HEK293 (cell line): ENCODE results near the gene DCP1B.

Source experiments
- CTCF ChIA-PET: fragments of 350-600 bp; formaldehyde crosslinking; extraction: SDS; loops from one replicate; lab custom pipeline; 2021; ENCODE audit warnings: antibody characterized with exemption; lab: Yijun Ruan, JAX
- POLR2A ChIA-PET: fragments of 300-600 bp; formaldehyde crosslinking; extraction: SDS; loops from one replicate; lab custom pipeline; 2020; ENCODE audit warnings: antibody characterized with exemption, inconsistent platforms; lab: Yijun Ruan, JAX
- H3K27ac ChIP-seq: fragments of 200-500 bp; sonication (Bioruptor generic); 2 replicates; pipeline ENCODE4 v1.5.1; 2014; ENCODE audit warnings: low read depth, low read length, control low read depth, inconsistent platforms; ENCODE audit errors: extremely low read depth
- H3K36me3 ChIP-seq, 2 experiments: fragments of 200-500 bp in 1 of 2; sonication (Bioruptor generic) in 1 of 2; 1 replicate in 1 of 2; 2 replicates in 1 of 2; pipeline ENCODE4 v1.5.1; 2014 to 2017; ENCODE audit warnings: inconsistent platforms in 2 of 2, low read length in 2 of 2; ENCODE audit not compliant: control insufficient read depth in 2 of 2, insufficient read depth in 1 of 2
- H3K4me1 ChIP-seq: fragments of 200-500 bp; sonication (Bioruptor generic); 2 replicates; pipeline ENCODE4 v1.5.1; 2014; ENCODE audit warnings: mild to moderate bottlenecking, low read length, inconsistent platforms; ENCODE audit not compliant: control insufficient read depth, insufficient read depth
- H3K4me3 ChIP-seq: 2 replicates; pipeline ENCODE4 v1.5.1; 2011; ENCODE audit warnings: low read depth, mild to moderate bottlenecking, control low read depth, low read length, moderate library complexity
- H3K9me3 ChIP-seq: fragments of 200-500 bp; sonication (Bioruptor generic); 2 replicates; pipeline ENCODE4 v1.5.1; 2014; ENCODE audit warnings: low read depth, low read length, inconsistent platforms; ENCODE audit not compliant: control insufficient read depth, insufficient read depth
- IKZF3 ChIP-seq: fragments of 450-650 bp; IDR thresholded peaks from 2 replicates; pipeline ENCODE4 v1.5.0; 2018; ENCODE audit warnings: missing biosample characterization, mild to moderate bottlenecking, missing genetic modification characterization, moderate library complexity
- MZF1 ChIP-seq: fragments of 450-650 bp; formaldehyde crosslinking; IDR thresholded peaks from 2 replicates; pipeline ENCODE4 v1.5.1; 2017; ENCODE audit warnings: missing biosample characterization, missing genetic modification characterization, borderline replicate concordance
- SCRT2 ChIP-seq: fragments of 450-650 bp; formaldehyde crosslinking; IDR thresholded peaks from 2 replicates; pipeline ENCODE4 v1.5.1; 2016; ENCODE audit warnings: missing biosample characterization, missing genetic modification characterization
- SETDB1 ChIP-seq: IDR thresholded peaks from one replicate; pipeline ENCODE4 v1.6.1; 2017; ENCODE audit warnings: mild to moderate bottlenecking, low read length, moderate library complexity, mixed read lengths; ENCODE audit not compliant: insufficient read length
- TCF7L2 ChIP-seq: IDR thresholded peaks from 2 replicates; pipeline ENCODE4 v1.6.1; 2011; ENCODE audit warnings: low read depth, mild to moderate bottlenecking, inconsistent platforms, low read length, moderate library complexity, borderline replicate concordance
- ZBTB48 ChIP-seq: fragments of 450-650 bp; formaldehyde crosslinking; IDR thresholded peaks from 2 replicates; pipeline ENCODE4 v1.5.1; 2016; ENCODE audit warnings: missing biosample characterization, missing genetic modification characterization
- ZFP41 ChIP-seq: fragments of 450-650 bp; formaldehyde crosslinking; IDR thresholded peaks from 2 replicates; pipeline ENCODE4 v1.5.1; 2016; ENCODE audit warnings: missing biosample characterization, missing genetic modification characterization, borderline replicate concordance
- ZNF114 ChIP-seq: fragments of 450-650 bp; formaldehyde crosslinking; IDR thresholded peaks from 2 replicates; pipeline ENCODE4 v1.5.0; 2017; ENCODE audit warnings: missing biosample characterization, missing genetic modification characterization
- ZNF146 ChIP-seq: fragments of 450-650 bp; formaldehyde crosslinking; IDR thresholded peaks from 2 replicates; pipeline ENCODE4 v1.5.1; 2016; ENCODE audit warnings: missing biosample characterization, missing genetic modification characterization
- ZNF223 ChIP-seq: fragments of 450-650 bp; formaldehyde crosslinking; IDR thresholded peaks from 2 replicates; pipeline ENCODE4 v1.5.1; 2016; ENCODE audit warnings: missing biosample characterization, missing genetic modification characterization
- ZNF24 ChIP-seq: fragments of 450-650 bp; formaldehyde crosslinking; IDR thresholded peaks from 2 replicates; pipeline ENCODE4 v1.5.1; 2016; ENCODE audit warnings: missing biosample characterization, missing genetic modification characterization
- ZNF248 ChIP-seq: fragments of 450-650 bp; formaldehyde crosslinking; IDR thresholded peaks from 2 replicates; pipeline ENCODE4 v1.5.1; 2017; ENCODE audit warnings: missing biosample characterization, missing genetic modification characterization
- ZNF292 ChIP-seq: fragments of 450-650 bp; formaldehyde crosslinking; IDR thresholded peaks from 2 replicates; pipeline ENCODE4 v1.5.1; 2016; ENCODE audit warnings: low read depth, missing biosample characterization, missing genetic modification characterization, borderline replicate concordance
- ZNF302 ChIP-seq: fragments of 450-650 bp; formaldehyde crosslinking; IDR thresholded peaks from 2 replicates; pipeline ENCODE4 v1.5.1; 2016; ENCODE audit warnings: missing biosample characterization, missing genetic modification characterization, low read depth
- ZNF350 ChIP-seq: fragments of 450-650 bp; formaldehyde crosslinking; IDR thresholded peaks from 2 replicates; pipeline ENCODE4 v1.5.0; 2017; ENCODE audit warnings: missing biosample characterization, mild to moderate bottlenecking, missing genetic modification characterization
- ZNF394 ChIP-seq: fragments of 450-650 bp; formaldehyde crosslinking; IDR thresholded peaks from 2 replicates; pipeline ENCODE4 v1.5.1; 2016; ENCODE audit warnings: missing biosample characterization, missing genetic modification characterization, mild to moderate bottlenecking, moderate library complexity, borderline replicate concordance
- ZNF473 ChIP-seq: fragments of 450-650 bp; formaldehyde crosslinking; IDR thresholded peaks from 2 replicates; pipeline ENCODE4 v1.5.1; 2017; ENCODE audit warnings: missing biosample characterization, missing genetic modification characterization
- ZNF621 ChIP-seq: fragments of 450-650 bp; formaldehyde crosslinking; IDR thresholded peaks from 2 replicates; pipeline ENCODE4 v1.5.1; 2017; ENCODE audit warnings: missing biosample characterization, missing genetic modification characterization
- ZNF654 ChIP-seq: fragments of 450-650 bp; formaldehyde crosslinking; IDR thresholded peaks from 2 replicates; pipeline ENCODE4 v1.5.1; 2016; ENCODE audit warnings: low read depth, missing biosample characterization, missing genetic modification characterization
- ZNF664 ChIP-seq: fragments of 450-650 bp; formaldehyde crosslinking; IDR thresholded peaks from 2 replicates; pipeline ENCODE4 v1.5.1; 2016; ENCODE audit warnings: missing biosample characterization, missing genetic modification characterization
- ZNF677 ChIP-seq: fragments of 450-650 bp; IDR thresholded peaks from 2 replicates; pipeline ENCODE4 v1.5.0; 2018; ENCODE audit warnings: missing biosample characterization, mild to moderate bottlenecking, missing genetic modification characterization, moderate library complexity
- ZNF701 ChIP-seq: fragments of 450-650 bp; formaldehyde crosslinking; IDR thresholded peaks from 2 replicates; pipeline ENCODE4 v1.5.1; 2016; ENCODE audit warnings: missing biosample characterization, missing genetic modification characterization
- ZNF776 ChIP-seq: fragments of 450-650 bp; formaldehyde crosslinking; IDR thresholded peaks from 2 replicates; pipeline ENCODE4 v1.5.0; 2017; ENCODE audit warnings: missing biosample characterization, missing genetic modification characterization, borderline replicate concordance
- ZSCAN16 ChIP-seq: fragments of 450-650 bp; formaldehyde crosslinking; IDR thresholded peaks from 2 replicates; pipeline ENCODE4 v1.5.1; 2016; ENCODE audit warnings: missing biosample characterization, missing genetic modification characterization
- TF ChIP-seq, protein P1 (sequence below): fragments of 450-650 bp; formaldehyde crosslinking; IDR thresholded peaks from 2 replicates; pipeline ENCODE4 v1.5.1; 2016; ENCODE audit warnings: missing biosample characterization, missing genetic modification characterization
- TF ChIP-seq, protein P2 (sequence below): fragments of 450-650 bp; formaldehyde crosslinking; IDR thresholded peaks from 2 replicates; pipeline ENCODE4 v1.5.1; 2017; ENCODE audit warnings: missing biosample characterization, missing genetic modification characterization
- TF ChIP-seq, protein P3 (sequence below): fragments of 450-650 bp; formaldehyde crosslinking; IDR thresholded peaks from 2 replicates; pipeline ENCODE4 v1.5.1; 2017; ENCODE audit warnings: missing biosample characterization, missing genetic modification characterization
- TF ChIP-seq, protein P4 (sequence below): fragments of 450-650 bp; formaldehyde crosslinking; optimal IDR thresholded peaks from 2 replicates; pipeline ENCODE3; 2016; ENCODE audit warnings: missing biosample characterization, mild to moderate bottlenecking, missing genetic modification characterization

DCP1B gene

DNA sequence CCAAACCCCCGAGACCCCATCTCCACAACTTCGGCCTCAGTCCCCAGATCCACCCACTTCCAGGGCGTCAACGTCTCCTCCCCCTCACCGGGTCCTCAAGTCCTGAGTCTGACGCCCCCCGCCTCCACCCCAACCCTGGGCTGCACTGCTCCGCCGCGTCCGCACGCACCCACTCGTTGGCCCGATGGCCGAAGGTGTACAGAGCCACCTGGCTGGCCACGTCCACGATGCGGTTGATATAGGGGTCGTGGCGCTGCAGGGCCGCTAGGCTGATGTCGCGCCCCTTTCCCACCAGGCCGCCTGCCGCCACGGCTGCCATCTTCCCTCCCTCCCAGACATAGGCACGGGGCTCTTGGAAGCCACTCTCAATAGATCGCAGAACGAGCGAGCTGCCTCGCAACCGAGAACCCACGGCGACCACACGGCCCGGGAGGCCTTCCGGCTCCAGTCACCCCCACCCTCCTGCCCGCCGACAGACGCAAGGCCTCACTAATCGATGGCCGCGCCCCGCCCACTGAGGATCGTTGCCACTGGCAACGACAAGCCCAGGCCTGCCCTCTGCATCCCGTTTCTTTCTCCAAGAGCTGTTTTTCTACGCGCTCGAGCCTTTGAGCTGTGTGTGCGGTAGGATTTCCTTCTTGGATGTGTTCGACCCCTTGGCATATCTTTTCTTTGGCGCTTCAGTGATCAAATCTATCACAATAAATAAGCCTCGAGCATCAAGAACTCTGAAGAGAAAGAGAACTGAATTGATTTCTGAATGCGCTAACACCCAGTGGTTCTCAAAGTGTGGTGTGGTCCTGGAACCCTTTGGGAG lies at the start of gene DCP1B:
DCP1B (minus strand) TSS at position 345 of the 817 bp plus-strand sequence; CDS start at position 319, 26 bp downstream.
- CTCF ChIA-PET = interaction anchor here (0.5 to 1.5 kb wide), 4 partner anchors 14 to 52 kb away, joined by 3 to 6 read pairs (median 4); no protein-coding TSS in a partner anchor
- Histone ChIP-seq H3K36me3 (no peaks in the 10 kb centered on the region), H3K27ac (peak within 1 kb of the TSS; percentile 99), H3K4me3 (peak within 1 kb of the TSS; percentile 75), H3K9me3 (no peaks in the 10 kb centered on the region), H3K4me1 (peaks cover 13% of the 10 kb centered on the region)
- POLR2A ChIA-PET = interaction anchor here (0.6 to 1.2 kb wide), 5 partner anchors 22 to 683 kb away, joined by 3 to 4 read pairs (median 3); no protein-coding TSS in a partner anchor
- TF ChIP-seq ZNF677 (tag by site-specific recombination) = no peak
- TF ChIP-seq SETDB1 = peak; percentile 77
- TF ChIP-seq ZNF223 (tag by site-specific recombination) = no peak
- peak; percentile 91 for TF ChIP-seq IKZF3 (tag by site-specific recombination)
- no peak for TF ChIP-seq ZNF302
- TF ChIP-seq, protein P1, sequence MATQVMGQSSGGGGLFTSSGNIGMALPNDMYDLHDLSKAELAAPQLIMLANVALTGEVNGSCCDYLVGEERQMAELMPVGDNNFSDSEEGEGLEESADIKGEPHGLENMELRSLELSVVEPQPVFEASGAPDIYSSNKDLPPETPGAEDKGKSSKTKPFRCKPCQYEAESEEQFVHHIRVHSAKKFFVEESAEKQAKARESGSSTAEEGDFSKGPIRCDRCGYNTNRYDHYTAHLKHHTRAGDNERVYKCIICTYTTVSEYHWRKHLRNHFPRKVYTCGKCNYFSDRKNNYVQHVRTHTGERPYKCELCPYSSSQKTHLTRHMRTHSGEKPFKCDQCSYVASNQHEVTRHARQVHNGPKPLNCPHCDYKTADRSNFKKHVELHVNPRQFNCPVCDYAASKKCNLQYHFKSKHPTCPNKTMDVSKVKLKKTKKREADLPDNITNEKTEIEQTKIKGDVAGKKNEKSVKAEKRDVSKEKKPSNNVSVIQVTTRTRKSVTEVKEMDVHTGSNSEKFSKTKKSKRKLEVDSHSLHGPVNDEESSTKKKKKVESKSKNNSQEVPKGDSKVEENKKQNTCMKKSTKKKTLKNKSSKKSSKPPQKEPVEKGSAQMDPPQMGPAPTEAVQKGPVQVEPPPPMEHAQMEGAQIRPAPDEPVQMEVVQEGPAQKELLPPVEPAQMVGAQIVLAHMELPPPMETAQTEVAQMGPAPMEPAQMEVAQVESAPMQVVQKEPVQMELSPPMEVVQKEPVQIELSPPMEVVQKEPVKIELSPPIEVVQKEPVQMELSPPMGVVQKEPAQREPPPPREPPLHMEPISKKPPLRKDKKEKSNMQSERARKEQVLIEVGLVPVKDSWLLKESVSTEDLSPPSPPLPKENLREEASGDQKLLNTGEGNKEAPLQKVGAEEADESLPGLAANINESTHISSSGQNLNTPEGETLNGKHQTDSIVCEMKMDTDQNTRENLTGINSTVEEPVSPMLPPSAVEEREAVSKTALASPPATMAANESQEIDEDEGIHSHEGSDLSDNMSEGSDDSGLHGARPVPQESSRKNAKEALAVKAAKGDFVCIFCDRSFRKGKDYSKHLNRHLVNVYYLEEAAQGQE (tag by site-specific recombination) = peak; percentile 47; the same call in 1 of the 2 replicates
- TF ChIP-seq ZNF146 = no peak; the same call in 1 of the 2 replicates
- no peak for TF ChIP-seq ZNF248
- TF ChIP-seq ZFP41 (tag by site-specific recombination) = no peak
- TF ChIP-seq ZNF776 (tag by site-specific recombination) = no peak
- peak; percentile 78 for TF ChIP-seq ZBTB48 (tag by site-specific recombination)
- TF ChIP-seq, protein P2, sequence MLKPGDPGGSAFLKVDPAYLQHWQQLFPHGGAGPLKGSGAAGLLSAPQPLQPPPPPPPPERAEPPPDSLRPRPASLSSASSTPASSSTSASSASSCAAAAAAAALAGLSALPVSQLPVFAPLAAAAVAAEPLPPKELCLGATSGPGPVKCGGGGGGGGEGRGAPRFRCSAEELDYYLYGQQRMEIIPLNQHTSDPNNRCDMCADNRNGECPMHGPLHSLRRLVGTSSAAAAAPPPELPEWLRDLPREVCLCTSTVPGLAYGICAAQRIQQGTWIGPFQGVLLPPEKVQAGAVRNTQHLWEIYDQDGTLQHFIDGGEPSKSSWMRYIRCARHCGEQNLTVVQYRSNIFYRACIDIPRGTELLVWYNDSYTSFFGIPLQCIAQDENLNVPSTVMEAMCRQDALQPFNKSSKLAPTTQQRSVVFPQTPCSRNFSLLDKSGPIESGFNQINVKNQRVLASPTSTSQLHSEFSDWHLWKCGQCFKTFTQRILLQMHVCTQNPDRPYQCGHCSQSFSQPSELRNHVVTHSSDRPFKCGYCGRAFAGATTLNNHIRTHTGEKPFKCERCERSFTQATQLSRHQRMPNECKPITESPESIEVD = peak; percentile 78
- no peak for TF ChIP-seq ZNF664 (tag by site-specific recombination)
- TF ChIP-seq ZNF701 (tag by site-specific recombination) = 0 out of 2 replicates have a peak, but pooled peaks have one; percentile 42
- no peak for TF ChIP-seq ZNF350
- peak; percentile 92 for TF ChIP-seq ZNF24 (tag by site-specific recombination)
- TF ChIP-seq ZNF473 = no peak
- TF ChIP-seq ZNF394 (tag by site-specific recombination) = peak; percentile 63
- TF ChIP-seq, protein P3, sequence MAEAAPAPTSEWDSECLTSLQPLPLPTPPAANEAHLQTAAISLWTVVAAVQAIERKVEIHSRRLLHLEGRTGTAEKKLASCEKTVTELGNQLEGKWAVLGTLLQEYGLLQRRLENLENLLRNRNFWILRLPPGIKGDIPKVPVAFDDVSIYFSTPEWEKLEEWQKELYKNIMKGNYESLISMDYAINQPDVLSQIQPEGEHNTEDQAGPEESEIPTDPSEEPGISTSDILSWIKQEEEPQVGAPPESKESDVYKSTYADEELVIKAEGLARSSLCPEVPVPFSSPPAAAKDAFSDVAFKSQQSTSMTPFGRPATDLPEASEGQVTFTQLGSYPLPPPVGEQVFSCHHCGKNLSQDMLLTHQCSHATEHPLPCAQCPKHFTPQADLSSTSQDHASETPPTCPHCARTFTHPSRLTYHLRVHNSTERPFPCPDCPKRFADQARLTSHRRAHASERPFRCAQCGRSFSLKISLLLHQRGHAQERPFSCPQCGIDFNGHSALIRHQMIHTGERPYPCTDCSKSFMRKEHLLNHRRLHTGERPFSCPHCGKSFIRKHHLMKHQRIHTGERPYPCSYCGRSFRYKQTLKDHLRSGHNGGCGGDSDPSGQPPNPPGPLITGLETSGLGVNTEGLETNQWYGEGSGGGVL (tag by site-specific recombination) = peak; percentile 56
- no peak for TF ChIP-seq ZNF292 (tag by site-specific recombination)
- no peak for TF ChIP-seq ZNF621 (tag by site-specific recombination)
- TF ChIP-seq SCRT2 (tag by site-specific recombination) = peak; percentile 57
- no peak for TF ChIP-seq MZF1
- no peak for TF ChIP-seq ZNF114
- TF ChIP-seq ZNF654 (tag by site-specific recombination) = no peak
- TF ChIP-seq, protein P4, sequence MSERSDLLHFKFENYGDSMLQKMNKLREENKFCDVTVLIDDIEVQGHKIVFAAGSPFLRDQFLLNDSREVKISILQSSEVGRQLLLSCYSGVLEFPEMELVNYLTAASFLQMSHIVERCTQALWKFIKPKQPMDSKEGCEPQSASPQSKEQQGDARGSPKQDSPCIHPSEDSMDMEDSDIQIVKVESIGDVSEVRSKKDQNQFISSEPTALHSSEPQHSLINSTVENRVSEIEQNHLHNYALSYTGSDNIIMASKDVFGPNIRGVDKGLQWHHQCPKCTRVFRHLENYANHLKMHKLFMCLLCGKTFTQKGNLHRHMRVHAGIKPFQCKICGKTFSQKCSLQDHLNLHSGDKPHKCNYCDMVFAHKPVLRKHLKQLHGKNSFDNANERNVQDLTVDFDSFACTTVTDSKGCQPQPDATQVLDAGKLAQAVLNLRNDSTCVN = peak; percentile 61
- no peak for TF ChIP-seq ZSCAN16
- peak; percentile 47; the same call in 1 of the 2 replicates for TF ChIP-seq TCF7L2
